DOHH2 (cell line): Measurements from ENCODE around the gene NOS1.

Experiments used
- H3F3A ChIP-seq: fragments of 200-600 bp; sonication (generic), shearing (Covaris generic); 2 replicates; pipeline ENCODE4 v1.6.0; 2016; ENCODE audit warnings: antibody characterized with exemption, mild to moderate bottlenecking; ENCODE audit not compliant: control insufficient read depth, insufficient read depth
- H3K27ac ChIP-seq: fragments of 200-600 bp; sonication (generic); 2 replicates; pipeline ENCODE4 v1.5.1; 2014; ENCODE audit warnings: low read depth, mild to moderate bottlenecking, low read length, moderate library complexity
- H3K27me3 ChIP-seq: fragments of 200-600 bp; sonication (generic); 2 replicates; pipeline ENCODE4 v1.6.1; 2014; ENCODE audit warnings: mild to moderate bottlenecking, low read length, mixed read lengths; ENCODE audit not compliant: control insufficient read depth
- H3K36me3 ChIP-seq: fragments of 200-600 bp; sonication (generic); 2 replicates; pipeline ENCODE4 v1.6.1; 2014; ENCODE audit warnings: mild to moderate bottlenecking, low read length, moderate library complexity, mixed read lengths; ENCODE audit not compliant: control insufficient read depth
- H3K4me1 ChIP-seq: fragments of 200-600 bp; sonication (generic); 2 replicates; pipeline ENCODE4 v1.6.1; 2014; ENCODE audit warnings: mild to moderate bottlenecking, low read length, mixed read lengths; ENCODE audit not compliant: control insufficient read depth
- H3K4me2 ChIP-seq: fragments of 200-600 bp; sonication (generic); 2 replicates; pipeline ENCODE4 v1.6.0; 2014; ENCODE audit warnings: mild to moderate bottlenecking, low read length, moderate library complexity
- H3K4me3 ChIP-seq: fragments of 200-600 bp; sonication (generic); 2 replicates; pipeline ENCODE4 v1.5.1; 2014; ENCODE audit warnings: mild to moderate bottlenecking, low read length, mixed read lengths
- H3K79me2 ChIP-seq: fragments of 200-600 bp; sonication (generic); 2 replicates; pipeline ENCODE4 v1.6.1; 2014; ENCODE audit warnings: mild to moderate bottlenecking, low read length, mixed read lengths; ENCODE audit not compliant: control insufficient read depth
- H3K9me2 ChIP-seq: fragments of 200-600 bp; sonication (generic); replicated peaks from 2 replicates; pipeline ENCODE4 v1.6.1; 2014; ENCODE audit warnings: mild to moderate bottlenecking, low read length, mixed read lengths; ENCODE audit not compliant: control insufficient read depth
- H3K9me3 ChIP-seq: fragments of 200-600 bp; sonication (generic); 2 replicates; pipeline ENCODE4 v1.6.1; 2014; ENCODE audit warnings: antibody characterized with exemption, low read length, mixed read lengths; ENCODE audit not compliant: control insufficient read depth, insufficient read depth
- H4K20me1 ChIP-seq: fragments of 200-600 bp; sonication (generic); 2 replicates; pipeline ENCODE4 v1.6.0; 2014; ENCODE audit warnings: low read depth, mild to moderate bottlenecking, antibody characterized with exemption, low read length, moderate library complexity; ENCODE audit not compliant: control insufficient read depth, insufficient read depth
- EZH2phosphoT487 ChIP-seq: fragments of 200-600 bp; sonication (generic); IDR thresholded peaks from 2 replicates; pipeline ENCODE4 v1.6.1; 2017; ENCODE audit warnings: borderline replicate concordance, mild to moderate bottlenecking, antibody characterized with exemption, low read length, moderate library complexity, mixed read lengths
- TF ChIP-seq, protein P1 (sequence below): fragments of 200-600 bp; sonication (generic); IDR thresholded peaks from one replicate; pipeline ENCODE4 v1.5.1; 2014; ENCODE audit warnings: antibody characterized with exemption, mild to moderate bottlenecking, low read depth, low read length; ENCODE audit not compliant: poor library complexity, severe bottlenecking

NOS1 gene

GRCh38 chr12:117321572-117321971, 39.9 kb downstream of the NOS1 start:
- Histone ChIP-seq H3K36me3 (no peaks in the 10 kb centered on the region), H3K9me3 (no peaks in the 10 kb centered on the region), H3K4me1 (no peaks in the 10 kb centered on the region), H3K27me3 (no peaks in the 10 kb centered on the region), H3K4me2 (no peak overlapping the region), H3K79me2 (no peaks in the 10 kb centered on the region), H3K27ac (no peak overlapping the region), H3F3A (no peaks in the 10 kb centered on the region), H4K20me1 (no peaks in the 10 kb centered on the region), H3K4me3 (no peak overlapping the region), H3K9me2 (no peaks in the 10 kb centered on the region)
- TF ChIP-seq EZH2phosphoT487, result no peak
- TF ChIP-seq, protein P1, sequence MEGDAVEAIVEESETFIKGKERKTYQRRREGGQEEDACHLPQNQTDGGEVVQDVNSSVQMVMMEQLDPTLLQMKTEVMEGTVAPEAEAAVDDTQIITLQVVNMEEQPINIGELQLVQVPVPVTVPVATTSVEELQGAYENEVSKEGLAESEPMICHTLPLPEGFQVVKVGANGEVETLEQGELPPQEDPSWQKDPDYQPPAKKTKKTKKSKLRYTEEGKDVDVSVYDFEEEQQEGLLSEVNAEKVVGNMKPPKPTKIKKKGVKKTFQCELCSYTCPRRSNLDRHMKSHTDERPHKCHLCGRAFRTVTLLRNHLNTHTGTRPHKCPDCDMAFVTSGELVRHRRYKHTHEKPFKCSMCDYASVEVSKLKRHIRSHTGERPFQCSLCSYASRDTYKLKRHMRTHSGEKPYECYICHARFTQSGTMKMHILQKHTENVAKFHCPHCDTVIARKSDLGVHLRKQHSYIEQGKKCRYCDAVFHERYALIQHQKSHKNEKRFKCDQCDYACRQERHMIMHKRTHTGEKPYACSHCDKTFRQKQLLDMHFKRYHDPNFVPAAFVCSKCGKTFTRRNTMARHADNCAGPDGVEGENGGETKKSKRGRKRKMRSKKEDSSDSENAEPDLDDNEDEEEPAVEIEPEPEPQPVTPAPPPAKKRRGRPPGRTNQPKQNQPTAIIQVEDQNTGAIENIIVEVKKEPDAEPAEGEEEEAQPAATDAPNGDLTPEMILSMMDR, result no peak

- no peaks in the 10 kb centered on the region for H3K36me3 ChIP-seq
- no peak overlapping the region for H3K4me3 ChIP-seq
- no peaks in the 10 kb centered on the region for H3K9me3 ChIP-seq
- TF ChIP-seq EZH2phosphoT487, result no peak
- TF ChIP-seq, protein P1, result no peak
- no peaks in the 10 kb centered on the region for H3K4me1 ChIP-seq
- no peaks in the 10 kb centered on the region for H3K27me3 ChIP-seq
- H3K79me2 ChIP-seq, result no peaks in the 10 kb centered on the region
- no peak overlapping the region for H3K27ac ChIP-seq
- no peak overlapping the region for H3K4me2 ChIP-seq
- no peaks in the 10 kb centered on the region for H3K9me2 ChIP-seq
- no peaks in the 10 kb centered on the region for H4K20me1 ChIP-seq
- H3F3A ChIP-seq, result no peaks in the 10 kb centered on the region
These were observed 42.8 kb downstream of the NOS1 start for GRCh38 chr12:117318591-117318990.

GRCh38 chr12:117316336-117316735, 45.1 kb downstream of the NOS1 start:
- no peaks in the 10 kb centered on the region for H3K79me2 ChIP-seq
- H3K9me3 ChIP-seq, result no peaks in the 10 kb centered on the region
- H3K4me1 ChIP-seq, result no peaks in the 10 kb centered on the region
- TF ChIP-seq, protein P1, result no peak
- TF ChIP-seq EZH2phosphoT487, result no peak
- H3K27me3 ChIP-seq, result no peaks in the 10 kb centered on the region
- H4K20me1 ChIP-seq, result no peaks in the 10 kb centered on the region
- no peak overlapping the region for H3K27ac ChIP-seq
- H3K9me2 ChIP-seq, result no peaks in the 10 kb centered on the region
- no peak overlapping the region for H3K4me3 ChIP-seq
- no peaks in the 10 kb centered on the region for H3F3A ChIP-seq
- H3K36me3 ChIP-seq, result no peaks in the 10 kb centered on the region
- H3K4me2 ChIP-seq, result no peak overlapping the region

GRCh38 chr12:117313926-117314325, 47.5 kb downstream of the NOS1 start:
- H3K9me2 ChIP-seq, result no peaks in the 10 kb centered on the region
- H4K20me1 ChIP-seq, result no peaks in the 10 kb centered on the region
- no peaks in the 10 kb centered on the region for H3K36me3 ChIP-seq
- no peak overlapping the region for H3K4me2 ChIP-seq
- H3K79me2 ChIP-seq, result no peaks in the 10 kb centered on the region
- H3K9me3 ChIP-seq, result no peaks in the 10 kb centered on the region
- no peaks in the 10 kb centered on the region for H3K4me1 ChIP-seq
- H3K4me3 ChIP-seq, result no peak overlapping the region
- no peaks in the 10 kb centered on the region for H3K27me3 ChIP-seq
- no peaks in the 10 kb centered on the region for H3F3A ChIP-seq
- no peak overlapping the region for H3K27ac ChIP-seq
- TF ChIP-seq EZH2phosphoT487, result no peak
- TF ChIP-seq, protein P1, result no peak
